Ishikawa (cell line): ENCODE data around the gene NTN1.

Experiments used
- CEBPB ChIP-seq: IDR thresholded peaks from 2 replicates; pipeline ENCODE4 v1.6.1; 2012
- CREB1 ChIP-seq: IDR thresholded peaks from 2 replicates; pipeline ENCODE4 v1.6.1; 2012; ENCODE audit warnings: low read depth
- EGR1 ChIP-seq: IDR thresholded peaks from 2 replicates; pipeline ENCODE4 v1.6.1; 2012
- EP300 ChIP-seq: IDR thresholded peaks from 2 replicates; pipeline ENCODE4 v1.6.1; 2012; ENCODE audit warnings: borderline replicate concordance
- FOXM1 ChIP-seq: IDR thresholded peaks from 2 replicates; pipeline ENCODE4 v1.6.1; 2012; ENCODE audit warnings: low read depth, borderline replicate concordance
- NFIC ChIP-seq: IDR thresholded peaks from 2 replicates; pipeline ENCODE4 v1.6.1; 2012
- RAD21 ChIP-seq: IDR thresholded peaks from 2 replicates; pipeline ENCODE4 v1.6.1; 2012; ENCODE audit warnings: low read depth
- TAF1 ChIP-seq: IDR thresholded peaks from 2 replicates; pipeline ENCODE4 v1.6.1; 2012; ENCODE audit warnings: low read depth, mild to moderate bottlenecking
- TCF12 ChIP-seq: IDR thresholded peaks from 2 replicates; pipeline ENCODE4 v1.6.1; 2012; ENCODE audit warnings: low read depth
- TEAD4 ChIP-seq: IDR thresholded peaks from 2 replicates; pipeline ENCODE4 v1.6.1; 2012
- YY1 ChIP-seq: IDR thresholded peaks from 2 replicates; pipeline ENCODE4 v1.6.1; 2012; ENCODE audit warnings: low read depth
- ZBTB7A ChIP-seq: IDR thresholded peaks from 2 replicates; pipeline ENCODE4 v1.6.1; 2012; ENCODE audit warnings: low read depth
- TF ChIP-seq, protein P1 (sequence below): IDR thresholded peaks from 2 replicates; pipeline ENCODE4 v1.6.1; 2012
- TF ChIP-seq, protein P2 (sequence below): IDR thresholded peaks from 2 replicates; pipeline ENCODE4 v1.6.1; 2012
- TF ChIP-seq, protein P3 (sequence below): IDR thresholded peaks from 2 replicates; pipeline ENCODE4 v1.6.1; 2012; ENCODE audit warnings: low read depth, mild to moderate bottlenecking

The NTN1 gene

DNA sequence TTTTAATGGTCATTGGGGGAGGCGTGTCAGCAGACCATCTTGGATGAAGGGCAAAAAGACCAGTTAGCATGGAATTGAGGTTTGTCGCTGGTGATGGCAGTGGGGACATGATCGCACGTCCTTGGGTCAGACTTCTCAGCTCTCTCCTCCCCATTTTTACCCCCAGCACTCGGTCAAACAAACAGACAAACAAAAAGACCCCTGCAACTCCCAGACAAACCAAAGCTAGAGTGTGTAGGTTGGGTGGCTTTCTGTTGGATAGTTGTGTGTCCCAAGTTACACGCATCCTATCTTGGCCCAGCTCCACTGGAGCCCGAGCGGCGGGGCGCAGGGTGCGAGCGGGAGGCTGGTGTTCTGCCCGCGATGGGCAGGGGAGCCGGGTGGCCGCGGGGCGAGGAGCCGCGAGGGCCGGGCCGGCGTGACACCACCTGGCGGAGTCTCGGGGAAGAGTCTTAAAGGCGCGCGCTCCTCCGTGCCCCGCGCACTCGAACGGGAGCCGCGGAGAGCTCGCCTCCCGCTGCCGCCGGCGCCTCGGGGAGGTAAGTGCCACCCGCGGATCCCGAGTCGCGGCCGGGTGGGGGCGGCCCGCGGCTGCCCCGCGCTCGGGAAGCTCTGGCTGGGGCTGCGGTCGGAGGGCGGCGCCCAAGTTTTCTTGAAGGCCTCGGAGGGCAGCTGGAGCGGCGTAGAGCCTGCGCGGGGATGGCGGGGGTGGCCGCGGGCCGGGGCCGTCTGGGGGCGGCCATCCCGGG lies 18.5 kb upstream of the NTN1 start:
- TF ChIP-seq EGR1 (no peak), CEBPB (no peak), RAD21 (0 out of 2 replicates have a peak, but pooled peaks have one; percentile 4)
- TF ChIP-seq, protein P1, sequence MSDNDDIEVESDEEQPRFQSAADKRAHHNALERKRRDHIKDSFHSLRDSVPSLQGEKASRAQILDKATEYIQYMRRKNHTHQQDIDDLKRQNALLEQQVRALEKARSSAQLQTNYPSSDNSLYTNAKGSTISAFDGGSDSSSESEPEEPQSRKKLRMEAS = peak; percentile 42; the same call in 1 of the 2 replicates

DNA sequence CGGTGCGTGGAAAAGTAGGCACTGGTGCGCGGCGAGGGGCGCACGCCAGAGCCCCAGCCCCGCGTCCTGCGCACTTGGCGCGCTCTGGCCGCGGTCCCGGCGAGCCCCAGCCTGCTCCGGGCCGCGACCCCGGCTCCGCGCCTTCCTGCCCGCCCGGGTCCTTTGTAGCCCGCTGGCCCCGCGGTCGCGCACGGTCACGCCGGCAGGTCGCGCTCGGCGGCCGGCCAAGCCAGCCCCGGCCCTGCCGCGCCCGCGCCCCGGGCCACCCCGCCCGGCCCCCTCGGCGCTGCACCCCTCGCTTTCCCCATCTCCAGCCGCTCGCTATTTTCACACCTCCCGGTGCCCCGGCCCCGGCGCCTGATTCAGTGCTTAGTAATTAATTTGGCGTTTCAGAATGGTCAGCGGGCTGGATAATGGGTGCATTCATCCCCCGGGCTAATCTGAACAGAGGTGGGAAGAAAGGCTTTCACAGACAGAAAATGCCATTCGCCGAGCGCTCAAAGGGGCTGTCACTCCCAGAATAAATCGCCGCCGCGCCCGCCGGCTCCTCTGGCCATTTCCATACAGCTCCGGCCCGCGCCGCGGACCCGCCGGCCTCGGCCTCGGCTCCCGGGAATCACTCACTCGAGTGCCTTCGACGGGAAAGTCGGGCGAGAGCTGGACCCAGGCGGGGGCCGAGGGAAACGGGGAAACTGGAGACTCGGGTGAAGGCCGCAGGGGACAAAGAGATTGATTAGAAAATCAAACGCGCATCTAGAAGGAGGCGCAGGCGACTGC lies 17.8 kb upstream of the NTN1 start:
- TF ChIP-seq TCF12 (no peak), ZBTB7A (no peak), YY1 (no peak), CREB1 (no peak), TAF1 (no peak), EP300 (no peak)
- TF ChIP-seq, protein P2, sequence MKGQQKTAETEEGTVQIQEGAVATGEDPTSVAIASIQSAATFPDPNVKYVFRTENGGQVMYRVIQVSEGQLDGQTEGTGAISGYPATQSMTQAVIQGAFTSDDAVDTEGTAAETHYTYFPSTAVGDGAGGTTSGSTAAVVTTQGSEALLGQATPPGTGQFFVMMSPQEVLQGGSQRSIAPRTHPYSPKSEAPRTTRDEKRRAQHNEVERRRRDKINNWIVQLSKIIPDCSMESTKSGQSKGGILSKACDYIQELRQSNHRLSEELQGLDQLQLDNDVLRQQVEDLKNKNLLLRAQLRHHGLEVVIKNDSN = no peak

DNA sequence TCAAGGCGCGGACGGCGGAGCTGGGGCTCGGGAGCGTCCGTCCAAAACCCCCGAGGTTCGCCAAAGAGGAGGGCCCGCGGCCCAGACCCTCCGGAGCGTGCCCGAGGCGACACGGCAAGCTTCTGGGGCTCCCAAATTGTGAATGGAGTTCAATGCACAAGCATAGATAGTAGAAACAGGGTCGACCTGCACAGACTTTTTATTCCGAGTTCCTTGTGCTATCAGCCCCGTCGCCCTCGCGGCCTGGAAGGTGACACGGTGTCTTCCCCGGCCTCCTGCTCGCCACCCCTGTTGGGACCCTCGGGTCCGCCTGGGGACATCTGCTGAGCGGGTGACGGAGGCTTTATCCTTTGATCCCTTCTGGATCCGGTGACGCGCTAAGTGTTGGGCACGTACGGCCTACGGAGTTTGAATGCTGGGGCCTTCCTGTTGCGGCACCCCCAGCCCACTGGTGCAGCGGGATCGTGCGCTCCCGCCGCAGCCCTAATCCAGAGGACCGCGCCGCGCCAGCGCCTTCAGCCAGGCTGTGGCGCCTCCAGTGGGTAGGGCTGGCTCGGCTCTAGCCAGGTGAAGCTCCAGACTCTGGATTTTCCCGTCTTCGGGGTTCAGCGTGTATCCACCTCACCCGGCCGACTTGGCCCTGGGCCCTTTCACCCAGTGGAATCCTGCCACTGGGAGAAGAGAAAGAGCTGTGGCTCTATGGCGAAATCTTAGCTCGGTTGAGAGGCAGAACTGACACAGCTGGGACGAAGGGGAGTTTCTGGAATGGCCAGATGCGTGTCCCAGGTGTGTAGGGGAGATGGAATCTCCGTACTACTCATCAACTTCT lies 17.0 kb upstream of the NTN1 start:
- TF ChIP-seq FOXM1 (no peak), NFIC (no peak), YY1 (no peak)
- TF ChIP-seq, protein P3, sequence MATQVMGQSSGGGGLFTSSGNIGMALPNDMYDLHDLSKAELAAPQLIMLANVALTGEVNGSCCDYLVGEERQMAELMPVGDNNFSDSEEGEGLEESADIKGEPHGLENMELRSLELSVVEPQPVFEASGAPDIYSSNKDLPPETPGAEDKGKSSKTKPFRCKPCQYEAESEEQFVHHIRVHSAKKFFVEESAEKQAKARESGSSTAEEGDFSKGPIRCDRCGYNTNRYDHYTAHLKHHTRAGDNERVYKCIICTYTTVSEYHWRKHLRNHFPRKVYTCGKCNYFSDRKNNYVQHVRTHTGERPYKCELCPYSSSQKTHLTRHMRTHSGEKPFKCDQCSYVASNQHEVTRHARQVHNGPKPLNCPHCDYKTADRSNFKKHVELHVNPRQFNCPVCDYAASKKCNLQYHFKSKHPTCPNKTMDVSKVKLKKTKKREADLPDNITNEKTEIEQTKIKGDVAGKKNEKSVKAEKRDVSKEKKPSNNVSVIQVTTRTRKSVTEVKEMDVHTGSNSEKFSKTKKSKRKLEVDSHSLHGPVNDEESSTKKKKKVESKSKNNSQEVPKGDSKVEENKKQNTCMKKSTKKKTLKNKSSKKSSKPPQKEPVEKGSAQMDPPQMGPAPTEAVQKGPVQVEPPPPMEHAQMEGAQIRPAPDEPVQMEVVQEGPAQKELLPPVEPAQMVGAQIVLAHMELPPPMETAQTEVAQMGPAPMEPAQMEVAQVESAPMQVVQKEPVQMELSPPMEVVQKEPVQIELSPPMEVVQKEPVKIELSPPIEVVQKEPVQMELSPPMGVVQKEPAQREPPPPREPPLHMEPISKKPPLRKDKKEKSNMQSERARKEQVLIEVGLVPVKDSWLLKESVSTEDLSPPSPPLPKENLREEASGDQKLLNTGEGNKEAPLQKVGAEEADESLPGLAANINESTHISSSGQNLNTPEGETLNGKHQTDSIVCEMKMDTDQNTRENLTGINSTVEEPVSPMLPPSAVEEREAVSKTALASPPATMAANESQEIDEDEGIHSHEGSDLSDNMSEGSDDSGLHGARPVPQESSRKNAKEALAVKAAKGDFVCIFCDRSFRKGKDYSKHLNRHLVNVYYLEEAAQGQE = no peak

DNA sequence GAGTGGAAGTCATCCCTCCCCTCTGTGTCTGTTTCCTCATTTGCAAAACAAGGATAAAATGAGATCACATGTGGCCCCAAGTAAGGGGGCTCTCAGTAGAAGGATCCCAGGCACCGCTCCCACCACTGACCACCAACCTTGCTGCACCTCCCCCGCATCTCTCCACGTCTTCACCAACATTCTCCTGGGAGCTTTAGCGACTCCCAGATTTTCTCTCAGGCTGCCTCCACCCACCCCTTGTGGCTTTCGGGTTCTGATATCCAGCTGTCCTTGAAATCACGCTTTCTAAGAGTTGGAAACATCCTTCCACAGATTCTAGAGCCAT lies 16.4 kb upstream of the NTN1 start:
- no peak for TF ChIP-seq TAF1
- TF ChIP-seq NFIC = no peak
- TF ChIP-seq, protein P1 = no peak
- TF ChIP-seq, protein P2 = no peak
- TF ChIP-seq EGR1 = no peak
- TF ChIP-seq CREB1 = no peak

DNA sequence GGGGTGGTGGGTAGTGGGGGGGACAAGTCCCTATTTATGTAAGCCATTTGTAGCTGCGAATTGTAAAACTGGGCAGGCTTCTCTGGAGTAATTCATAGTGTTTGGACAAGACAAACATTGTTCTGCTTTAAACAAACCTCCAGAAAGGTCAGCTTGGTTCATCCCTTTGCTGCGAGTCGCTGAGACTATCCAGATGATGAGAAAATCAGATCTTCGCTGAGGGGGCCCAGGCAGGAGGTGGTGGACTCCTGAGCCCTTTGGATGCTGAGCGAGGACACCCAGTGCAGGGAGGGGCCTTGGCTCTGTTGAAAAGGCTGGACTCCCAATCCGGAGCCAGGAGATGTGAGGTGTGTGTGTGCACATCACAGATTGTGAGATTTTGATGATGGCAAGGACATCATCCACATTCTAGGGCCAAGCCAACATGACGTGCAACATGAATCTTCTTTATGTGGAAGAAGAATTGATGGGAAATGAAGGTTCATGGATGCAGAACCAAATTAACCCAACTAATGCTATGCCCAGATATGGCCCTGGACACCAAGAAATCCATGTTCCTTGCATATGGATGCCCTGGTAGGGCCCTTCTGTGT lies 15.0 kb upstream of the NTN1 start:
- TF ChIP-seq CEBPB (no peak), TEAD4 (no peak), TCF12 (no peak), ZBTB7A (no peak), EP300 (no peak), CREB1 (no peak), RAD21 (no peak), EGR1 (no peak), NFIC (no peak), FOXM1 (no peak), TAF1 (no peak), YY1 (no peak)
- TF ChIP-seq, protein P3 = no peak
- TF ChIP-seq, protein P2 = no peak
- TF ChIP-seq, protein P1 = no peak
